Ovary (tissue), 9 donors: ENCODE measurements around the gene DRC1. TPM values are rescaled to one million over a fixed set of nuclear protein-coding genes. Genes with fewer than 3 reads are reported as not detected.

Experiments used
- DNase-seq, 5 donors: peaks; one replicate each; pipeline ENCODE4 v3.0.0-alpha.2; 2019 to 2020
- H3K27ac ChIP-seq, 2 donors: fragments of 200-600 bp; one replicate each; pipeline versions ENCODE4 v1.5.1 to v1.8.0; 2019 to 2022
- H3K27me3 ChIP-seq: fragments of 200-600 bp; one replicate; pipeline ENCODE4 v1.8.0; 2022
- H3K36me3 ChIP-seq: fragments of 200-600 bp; sonication (generic); one replicate; pipeline ENCODE4 v1.5.1; 2019
- H3K4me1 ChIP-seq: one replicate; pipeline ENCODE4 v1.8.1; 2013; ENCODE audit warnings: mild to moderate bottlenecking, moderate library complexity; ENCODE audit not compliant: insufficient read depth
- H3K4me3 ChIP-seq: fragments of 200-600 bp; sonication (generic); one replicate; pipeline ENCODE4 v1.5.1; 2017
- H3K9me3 ChIP-seq, 2 donors: fragments of 200-600 bp in 1 of 2; sonication (generic) in 1 of 2; one replicate each; pipeline versions ENCODE4 v1.5.1 to v1.8.1; 2013 to 2019; ENCODE audit warnings: mild to moderate bottlenecking in 1 of 2, moderate library complexity in 1 of 2
- EP300 ChIP-seq: sonication (generic); formaldehyde crosslinking; IDR thresholded peaks from one replicate; pipeline ENCODE4 v1.6.1; 2017; ENCODE audit warnings: antibody characterized with exemption
- POLR2A ChIP-seq: fragments of 450-650 bp; IDR thresholded peaks from one replicate; pipeline ENCODE4 v1.6.1; 2017; ENCODE audit warnings: antibody characterized with exemption, mild to moderate bottlenecking, moderate library complexity
- WGBS, 3 donors: extraction: QIAGEN DNeasy Blood & Tissue Kit in 1 of 3; methylation state at CpG; one replicate each; pipeline versions ENCODE4 v1.1.5 to v1.1.7; 2013 to 2017; 5-methylcytosine and 5-hydroxymethylcytosine counted together
- intact Hi-C, 4 donors: fragments of 100-400 bp; cut with DNase I; formaldehyde crosslinking; loops; one replicate each; pipeline versions ENCODE4 v1.11.0 to v1.15.1; 2022 to 2023
- polyA plus RNA-seq, 2 donors: library from polyadenylated mRNA; stranded (reverse); fragments of 200-250 nt in 1 of 2; fragments of 350-450 nt in 1 of 2; fragmentation: Illumina TruSeq in 1 of 2; extraction: RNeasy Lipid Tissue Mini Kit (QIAGEN cat#74804) in 1 of 2; gene quantifications; one replicate each; pipeline ENCODE4 v1.2.3, GENCODE V29; 2013 to 2014
- total RNA-seq, 7 donors: library from RNA; depleted of rRNA in 2 of 7; stranded (reverse); fragments of >200 nt in 2 of 7; fragmentation: NEBNext Ultra II Directional in 3 of 7; extraction: Animal tissue kit (Norgen Biotek cat#: 25700) in 3 of 7; gene quantifications; one replicate each; pipeline versions ENCODE4 v1.1.0 to v1.2.4, GENCODE V29; 2016 to 2023
- TF ChIP-seq, protein P1 (sequence below), 3 donors: fragments of 450-650 bp in 2 of 3; fragments of 200-600 bp in 1 of 3; IDR thresholded peaks; one replicate each; pipeline versions ENCODE4 v1.5.1 to v1.8.0; 2016 to 2022; ENCODE audit warnings: antibody characterized with exemption in 3 of 3, mild to moderate bottlenecking in 1 of 3
- donor health status: DM: no; HTN: no; CAD: no; lungs with moderate emphysema.
- donor health status: DM: no; HTN: no; CAD: no.
- donor health status: Bipolar disorder and iron deficiency.
- donor health status: DM: yes; HTN: yes; CAD: no.
- donor health status: DM: no; HTN: no; CAD: no.
- donor health status: DM: yes; HTN: yes; CAD: no.

DRC1 gene
- total and polyA plus RNA-seq, 9 donors: 0.05 to 11.8 (median 1.2) TPM; not detected in 3

DNA sequence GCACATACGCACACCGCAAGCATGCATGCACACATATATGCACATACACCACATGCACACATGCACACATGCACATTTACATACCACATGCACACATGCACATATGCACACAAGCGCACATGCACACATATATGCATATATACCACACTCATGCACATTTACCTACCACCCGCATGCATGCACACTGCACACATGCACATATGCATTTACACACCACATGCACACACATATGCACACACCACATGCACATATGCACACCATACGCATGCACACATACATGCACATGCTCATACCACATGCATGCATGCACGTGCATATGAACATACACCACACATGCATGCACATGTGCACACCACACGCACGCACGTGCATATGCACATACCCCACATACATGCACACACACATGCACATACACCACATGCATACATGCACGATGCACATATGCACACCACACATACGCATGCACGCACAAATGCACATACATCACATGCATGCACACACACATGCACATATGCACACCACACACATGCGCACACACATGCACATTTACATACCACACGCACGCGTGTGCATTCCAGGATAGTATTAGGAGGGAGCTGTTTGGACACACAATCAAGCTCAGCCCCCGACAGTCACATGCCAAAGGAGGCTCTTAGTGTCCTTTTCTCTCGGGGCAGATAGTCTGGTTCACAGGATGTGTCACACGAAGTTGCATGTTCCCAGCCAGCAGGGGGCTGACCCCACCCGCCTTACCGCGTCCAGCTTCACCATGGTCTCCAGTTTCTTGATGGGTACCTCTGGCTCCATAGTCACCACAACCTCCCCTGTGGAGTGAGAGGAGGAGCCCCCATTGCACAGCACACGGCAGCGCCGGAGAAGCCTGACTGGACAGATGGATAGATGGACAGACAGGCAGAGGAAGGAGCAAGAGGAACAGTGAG is 70.3 kb downstream of the DRC1 start:
- no peaks in the 10 kb centered on the region for H3K9me3 ChIP-seq
- intact Hi-C loops: no loop called here
- no peak for DNase-seq
- no peaks in the 10 kb centered on the region for H3K27me3 ChIP-seq
- TF ChIP-seq, protein P1, sequence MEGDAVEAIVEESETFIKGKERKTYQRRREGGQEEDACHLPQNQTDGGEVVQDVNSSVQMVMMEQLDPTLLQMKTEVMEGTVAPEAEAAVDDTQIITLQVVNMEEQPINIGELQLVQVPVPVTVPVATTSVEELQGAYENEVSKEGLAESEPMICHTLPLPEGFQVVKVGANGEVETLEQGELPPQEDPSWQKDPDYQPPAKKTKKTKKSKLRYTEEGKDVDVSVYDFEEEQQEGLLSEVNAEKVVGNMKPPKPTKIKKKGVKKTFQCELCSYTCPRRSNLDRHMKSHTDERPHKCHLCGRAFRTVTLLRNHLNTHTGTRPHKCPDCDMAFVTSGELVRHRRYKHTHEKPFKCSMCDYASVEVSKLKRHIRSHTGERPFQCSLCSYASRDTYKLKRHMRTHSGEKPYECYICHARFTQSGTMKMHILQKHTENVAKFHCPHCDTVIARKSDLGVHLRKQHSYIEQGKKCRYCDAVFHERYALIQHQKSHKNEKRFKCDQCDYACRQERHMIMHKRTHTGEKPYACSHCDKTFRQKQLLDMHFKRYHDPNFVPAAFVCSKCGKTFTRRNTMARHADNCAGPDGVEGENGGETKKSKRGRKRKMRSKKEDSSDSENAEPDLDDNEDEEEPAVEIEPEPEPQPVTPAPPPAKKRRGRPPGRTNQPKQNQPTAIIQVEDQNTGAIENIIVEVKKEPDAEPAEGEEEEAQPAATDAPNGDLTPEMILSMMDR (IDR thresholded peaks at IDR 0.05): no peak
- TF ChIP-seq EP300: no peak
- no peak for TF ChIP-seq POLR2A
- no peak overlapping the region for H3K27ac ChIP-seq
- H3K36me3 ChIP-seq: no peaks in the 10 kb centered on the region
- WGBS, 3 donors: 84 to 88% (median 86%) methylated on average over 25 of the region's 25 CpGs
- no peaks in the 10 kb centered on the region for H3K4me1 ChIP-seq
- no peak overlapping the region for H3K4me3 ChIP-seq

DNA sequence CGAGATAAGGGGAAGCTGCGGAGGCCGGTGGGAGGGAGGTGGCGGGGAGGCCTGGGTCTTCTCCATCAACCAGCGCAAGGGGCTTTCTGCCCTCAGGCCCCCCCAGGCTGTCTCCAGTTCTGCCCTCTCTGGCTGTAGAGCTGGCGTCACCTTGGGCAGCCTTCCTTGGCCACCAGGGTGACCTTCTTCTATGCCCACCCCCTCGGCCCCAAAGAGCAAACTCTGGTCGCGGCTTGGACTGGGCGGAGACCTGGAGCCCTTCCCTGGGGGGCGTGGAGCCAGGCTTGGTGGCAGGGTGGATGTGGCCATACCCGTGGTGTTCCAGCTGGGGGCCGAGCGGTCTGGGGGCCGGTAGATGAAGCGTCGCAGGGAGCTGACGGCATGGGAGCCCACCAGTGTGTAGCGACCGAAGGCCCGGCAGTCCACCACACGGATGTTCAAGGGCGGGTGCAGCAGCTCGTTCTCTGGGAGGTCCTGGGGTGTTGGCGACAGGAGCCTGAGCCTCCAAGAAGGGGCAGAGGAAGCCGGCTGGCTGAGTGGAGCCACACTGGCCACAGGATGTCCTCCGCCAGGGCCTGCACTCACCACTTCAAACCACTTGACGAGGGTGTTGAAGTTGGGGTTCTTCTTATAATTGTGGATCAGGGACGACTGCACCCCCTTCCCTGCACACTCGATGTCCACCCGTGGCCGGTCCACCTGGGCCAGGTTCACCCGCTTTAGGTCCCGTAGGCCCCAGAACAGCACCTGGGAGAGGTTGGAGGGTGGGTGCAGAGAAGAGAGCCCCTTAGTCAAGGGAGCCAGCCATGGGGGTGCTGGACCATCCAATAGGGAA is 71.3 kb downstream of the DRC1 start:
- no peak overlapping the region for H3K27ac ChIP-seq
- H3K4me1 ChIP-seq: peaks cover 3% of the 10 kb centered on the region
- intact Hi-C loops: no loop called here
- TF ChIP-seq, protein P1 (IDR thresholded peaks at IDR 0.05): no peak
- TF ChIP-seq POLR2A (no peak), EP300 (no peak)
- WGBS, 3 donors: 90 to 92% (median 90%) methylated on average over 34 of the region's 34 CpGs
- H3K9me3 ChIP-seq: no peaks in the 10 kb centered on the region
- H3K36me3 ChIP-seq: no peaks in the 10 kb centered on the region
- H3K27me3 ChIP-seq: no peaks in the 10 kb centered on the region
- H3K4me3 ChIP-seq: no peak overlapping the region
- no peak for DNase-seq

DNA sequence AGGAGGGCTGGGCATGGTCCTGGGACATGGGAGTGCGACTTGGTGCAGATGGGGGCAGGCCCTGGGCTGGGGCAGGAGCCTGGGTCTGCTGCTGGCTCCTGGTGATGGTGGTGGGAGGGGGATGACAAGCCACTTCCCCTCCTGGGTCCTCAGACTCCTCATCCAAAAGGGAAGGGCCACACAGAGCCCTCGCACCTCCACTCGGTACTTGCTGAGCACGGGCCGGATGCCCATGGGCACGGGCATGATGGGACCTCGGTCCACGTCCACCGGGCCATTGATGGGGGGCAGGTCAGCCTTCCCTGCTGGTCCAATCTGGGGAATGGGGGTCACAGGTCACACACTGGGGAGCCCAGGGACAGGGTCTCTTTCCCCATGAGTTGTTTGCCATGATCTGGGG is 72.1 kb downstream of the DRC1 start:
- intact Hi-C loops: no loop called here
- WGBS, 3 donors: 84 to 97% (median 93%) methylated on average over 6 to 9 of the region's 9 CpGs

DNA sequence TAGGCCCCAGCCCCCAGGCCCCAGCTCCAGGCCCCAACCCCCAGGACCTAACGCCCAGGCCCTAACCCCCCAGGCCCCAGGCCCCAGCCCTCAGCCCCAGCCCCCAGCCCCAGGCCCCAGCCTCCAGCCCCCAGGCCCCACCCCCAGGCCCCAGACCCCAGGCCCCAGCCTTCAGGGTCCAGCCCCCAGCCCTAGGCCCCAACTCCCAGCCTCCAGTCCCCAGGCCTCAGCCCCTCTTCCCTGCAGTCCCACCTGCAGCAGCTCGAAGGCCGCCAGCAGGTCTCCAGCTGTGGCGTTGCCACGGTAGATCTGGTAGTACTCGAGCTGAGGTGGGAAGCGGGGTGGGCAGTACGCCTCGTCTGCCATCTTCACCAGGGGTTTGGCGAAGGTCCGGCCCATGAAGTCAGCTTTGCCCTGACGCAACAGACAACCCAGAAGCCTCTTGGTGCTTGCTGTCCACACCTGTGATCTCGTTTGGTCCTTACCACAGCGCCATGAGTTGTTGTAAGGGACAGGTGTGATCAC is 72.6 kb downstream of the DRC1 start:
- no peaks in the 10 kb centered on the region for H3K36me3 ChIP-seq
- no peak for DNase-seq
- H3K27me3 ChIP-seq: no peaks in the 10 kb centered on the region
- no peaks in the 10 kb centered on the region for H3K9me3 ChIP-seq
- no peak overlapping the region for H3K27ac ChIP-seq
- WGBS, 3 donors: 93 to 96% (median 93%) methylated on average over 13 to 14 of the region's 14 CpGs
- no peak overlapping the region for H3K4me3 ChIP-seq
- intact Hi-C loops: no loop called here
- TF ChIP-seq EP300: no peak
- no peak for TF ChIP-seq POLR2A
- TF ChIP-seq, protein P1 (IDR thresholded peaks at IDR 0.05): no peak
- H3K4me1 ChIP-seq: peaks cover 5% of the 10 kb centered on the region

More for the DNA sequence above, 72.1 kb downstream of the DRC1 start:
- peaks cover 5% of the 10 kb centered on the region for H3K4me1 ChIP-seq
- H3K36me3 ChIP-seq: no peaks in the 10 kb centered on the region
- H3K27ac ChIP-seq: no peak overlapping the region
- DNase-seq: no peak
- no peaks in the 10 kb centered on the region for H3K9me3 ChIP-seq
- H3K4me3 ChIP-seq: no peak overlapping the region
- TF ChIP-seq EP300 (no peak), POLR2A (no peak)
- TF ChIP-seq, protein P1 (IDR thresholded peaks at IDR 0.05): no peak
- H3K27me3 ChIP-seq: no peaks in the 10 kb centered on the region
